Midbrain (tissue), 1 donor: Measurements from ENCODE around the gene ID4.

Experiments used
- DNase-seq: peaks from one replicate; lab custom pipeline; 2025; lab: John Stamatoyannopoulos, UW

Gene ID4, protein sequence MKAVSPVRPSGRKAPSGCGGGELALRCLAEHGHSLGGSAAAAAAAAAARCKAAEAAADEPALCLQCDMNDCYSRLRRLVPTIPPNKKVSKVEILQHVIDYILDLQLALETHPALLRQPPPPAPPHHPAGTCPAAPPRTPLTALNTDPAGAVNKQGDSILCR

DNA sequence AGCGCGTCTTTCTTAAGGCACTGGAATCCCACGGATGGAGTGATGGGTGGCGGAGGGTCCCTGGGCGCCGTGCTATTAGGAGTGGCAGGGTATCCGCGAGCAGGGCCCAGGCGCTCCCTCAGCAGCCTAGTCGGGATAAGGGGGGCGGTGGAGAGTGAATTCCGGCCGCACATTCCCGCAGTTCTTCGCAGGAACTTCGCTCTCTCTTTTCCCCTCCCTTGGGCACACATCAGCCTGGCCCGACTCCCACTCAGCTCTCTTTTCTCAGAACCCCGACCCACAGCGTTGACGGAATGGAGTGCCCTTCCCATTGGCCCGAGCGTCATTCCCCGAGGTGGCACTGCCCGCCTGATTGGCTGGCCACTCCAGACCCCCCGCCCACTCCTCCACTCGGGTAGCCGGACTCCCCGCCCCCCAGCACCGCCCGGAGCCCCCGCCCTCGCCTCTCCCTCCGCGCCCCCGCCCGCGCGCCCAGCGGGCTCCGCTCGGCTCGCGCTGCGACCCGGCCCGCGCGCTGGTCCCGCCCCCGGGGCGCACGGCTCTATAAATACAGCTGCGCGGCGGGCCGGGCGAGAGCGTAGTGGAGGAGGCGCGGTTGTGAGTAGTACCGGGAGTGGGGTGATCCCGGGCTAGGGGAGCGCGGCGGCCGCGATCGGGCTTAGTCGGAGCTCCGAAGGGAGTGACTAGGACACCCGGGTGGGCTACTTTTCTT, at the start of gene ID4:
ID4 (plus strand) TSS at position 572 of the 712 bp plus-strand sequence. CDS start 385 bp downstream, outside the sequence.
- peak; percentile 90 for DNase-seq

DNA sequence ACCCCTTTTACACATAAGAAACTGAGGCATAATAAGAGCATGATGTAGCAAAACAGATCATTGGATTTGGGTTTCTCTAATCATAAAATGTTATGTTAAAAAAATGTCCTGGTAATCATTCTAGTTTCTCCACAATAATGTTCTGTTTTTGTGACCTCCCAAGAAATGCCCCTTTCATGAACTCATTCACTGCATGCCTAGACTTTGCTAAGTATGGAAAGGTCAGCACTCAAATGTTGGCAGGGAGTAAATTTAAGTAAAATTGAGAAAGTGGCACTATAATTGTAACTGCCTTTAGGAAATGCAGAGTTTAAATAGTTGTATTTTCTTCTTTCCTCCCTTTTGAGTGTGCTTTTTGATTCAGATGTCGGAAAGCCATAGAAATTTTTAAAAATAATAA, 48.5 kb upstream of the ID4 start:
- no peak for DNase-seq

DNA sequence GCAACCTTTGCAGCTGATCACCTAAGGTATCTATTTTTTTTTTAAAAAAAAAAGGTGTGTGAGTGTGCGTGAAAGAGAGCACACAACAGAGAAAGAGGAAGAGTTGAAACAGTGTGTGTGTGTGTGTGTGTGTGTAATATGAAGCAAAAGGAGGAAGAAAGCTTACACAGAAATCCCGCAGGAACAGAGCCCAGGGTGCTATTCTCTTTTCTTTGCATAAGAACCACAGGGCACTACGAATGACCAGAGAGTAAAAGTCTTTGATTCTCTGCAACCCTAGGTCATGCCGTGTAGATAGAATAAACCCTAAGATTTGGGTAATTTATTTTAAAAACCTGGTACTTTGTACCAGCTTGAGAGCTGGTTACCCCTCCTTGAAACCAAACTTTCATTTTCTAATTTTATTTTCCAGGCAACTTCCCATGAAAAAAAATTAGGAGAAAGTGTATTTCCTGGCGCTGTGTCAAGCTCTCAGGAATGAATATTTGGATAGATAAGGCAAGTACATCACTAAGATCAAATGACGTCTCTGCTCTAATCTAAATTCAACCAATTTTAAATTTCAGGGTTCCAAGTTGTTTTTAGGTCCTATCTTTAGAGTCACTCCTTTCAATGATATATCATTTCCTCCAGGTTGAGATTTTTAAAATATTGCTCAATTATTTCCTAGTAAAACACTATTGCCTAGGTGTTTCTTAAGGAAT, 47.9 kb upstream of the ID4 start:
- DNase-seq = no peak

DNA sequence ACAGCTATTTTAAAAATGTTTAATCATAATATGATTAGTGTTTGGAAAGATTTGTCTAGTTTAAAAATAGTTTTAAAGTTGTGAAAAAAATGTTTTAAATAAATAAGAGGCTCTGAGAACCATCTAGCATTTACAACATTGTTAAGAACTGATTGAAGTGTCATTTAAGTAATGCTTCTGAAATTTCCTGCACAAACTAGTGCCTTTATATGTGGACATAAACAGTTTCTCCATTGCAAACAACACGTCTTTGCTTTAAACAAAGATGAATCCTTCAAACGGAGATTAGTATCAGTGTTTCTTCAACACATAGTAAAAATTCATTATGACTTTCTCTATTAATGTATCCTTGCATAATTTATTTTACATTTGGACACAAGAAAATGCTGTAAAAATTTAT, 45.9 kb upstream of the ID4 start:
- no peak for DNase-seq

DNA sequence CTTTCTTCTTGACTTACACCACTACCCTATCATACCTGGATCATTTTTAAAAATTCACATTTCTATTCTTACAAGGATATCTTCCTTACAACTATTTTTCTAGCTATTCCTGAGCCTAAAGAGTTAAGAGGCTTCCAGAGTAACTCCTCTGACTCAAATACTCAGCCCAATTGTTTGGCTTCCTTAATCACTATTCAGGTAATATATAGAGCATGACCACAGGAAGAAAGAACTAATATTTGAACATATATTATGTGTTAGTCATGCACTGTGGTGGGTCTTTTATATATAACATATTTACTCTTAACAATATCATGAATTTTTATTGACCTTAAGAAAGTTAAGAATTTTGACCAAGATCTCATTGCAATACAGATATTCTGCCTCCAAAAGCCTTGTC, 42.0 kb upstream of the ID4 start:
- DNase-seq = no peak

DNA sequence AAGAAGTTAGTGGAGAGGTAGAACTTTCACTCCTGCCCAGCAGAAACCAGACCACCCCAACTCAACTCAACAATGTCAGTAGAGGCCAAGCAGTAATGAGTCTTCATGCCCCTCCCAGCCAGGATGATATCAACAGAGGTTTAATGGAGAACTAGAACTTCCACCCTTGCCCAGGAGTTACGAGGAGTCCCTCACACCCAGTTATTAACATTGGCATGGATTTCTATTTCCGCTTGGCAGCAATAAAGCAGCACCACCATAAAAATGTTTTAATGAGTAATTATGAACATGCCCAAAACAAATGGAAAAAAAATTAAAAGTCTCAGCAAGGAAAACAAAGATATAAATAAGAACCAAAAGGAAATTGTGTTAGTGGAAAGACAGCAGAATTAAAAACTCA, 40.7 kb upstream of the ID4 start:
- DNase-seq = no peak

DNA sequence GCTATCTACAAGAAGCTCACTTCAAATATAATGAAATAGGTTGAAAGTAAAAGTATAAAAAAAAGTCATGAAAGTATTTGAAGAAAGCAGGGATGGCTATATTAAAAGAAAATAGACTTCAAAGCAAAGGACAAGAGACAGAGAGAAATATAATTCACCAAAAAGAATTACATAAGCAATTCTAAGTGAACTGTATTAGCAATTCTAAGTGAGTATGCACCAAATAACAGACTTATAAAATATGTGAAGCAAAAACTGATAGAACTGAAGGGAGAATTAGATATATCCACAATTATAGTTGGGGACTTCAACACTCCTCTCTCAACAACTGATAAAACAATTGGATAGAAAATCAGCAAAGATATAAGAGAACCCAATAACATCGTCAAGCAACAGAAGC, 38.8 kb upstream of the ID4 start:
- DNase-seq = no peak

DNA sequence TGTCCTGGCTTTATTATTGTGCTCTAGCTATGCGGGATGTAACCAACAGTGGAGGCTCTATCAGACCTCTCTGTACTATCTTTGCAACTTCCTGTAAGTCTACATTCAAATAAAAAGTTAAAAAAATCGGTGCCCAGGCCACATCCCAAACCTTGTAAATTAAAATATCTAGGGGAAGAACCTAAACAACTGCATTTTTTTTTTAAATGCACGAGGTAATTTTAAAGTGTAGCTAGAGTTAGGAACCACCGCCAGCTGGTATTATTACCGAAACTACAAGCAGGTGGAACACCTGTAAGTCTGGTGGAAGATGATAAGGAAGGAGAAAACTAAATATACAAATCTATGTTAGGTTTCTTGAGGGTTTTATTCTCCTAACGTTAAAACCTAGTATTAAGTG, 34.5 kb upstream of the ID4 start:
- no peak for DNase-seq

DNA sequence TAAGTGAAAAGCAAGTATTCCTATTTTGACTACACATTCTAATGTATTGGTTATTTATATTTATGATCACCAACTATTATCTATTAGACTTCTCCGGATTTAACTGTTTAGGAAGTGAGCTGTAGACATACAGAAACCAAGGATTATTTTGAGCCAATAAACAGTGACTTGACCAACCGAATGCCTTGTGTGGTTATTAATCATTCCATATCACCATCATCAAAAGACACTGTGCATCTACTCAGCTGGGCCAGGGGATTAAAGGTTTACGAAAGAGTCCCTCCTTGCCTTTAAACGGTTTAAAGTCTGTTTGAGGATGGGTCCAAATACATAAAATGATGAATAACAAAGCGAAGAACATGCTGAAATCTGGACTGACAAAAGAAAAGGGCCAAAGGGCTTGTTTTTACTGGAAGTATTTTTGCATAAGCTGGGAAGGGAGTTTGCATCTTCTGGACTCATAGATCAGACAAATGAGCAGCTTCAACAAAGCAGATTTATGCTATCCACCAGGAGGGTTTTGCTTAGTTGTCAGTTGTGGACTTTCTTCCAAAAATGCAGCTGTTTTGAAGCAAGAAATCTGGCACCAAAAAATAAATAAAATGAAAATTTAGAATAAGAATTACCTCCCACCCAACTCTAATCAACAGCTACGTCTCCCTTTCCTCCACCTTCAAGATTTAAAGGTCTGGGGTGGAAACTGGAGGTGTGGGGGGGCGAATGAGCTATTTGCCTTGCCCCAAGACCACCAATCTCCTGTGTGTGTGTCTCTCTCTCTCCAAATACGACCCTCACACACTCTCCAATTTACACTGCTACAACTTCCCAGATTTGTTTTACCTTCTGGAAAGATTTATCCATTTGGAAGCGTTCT, 33.6 kb upstream of the ID4 start:
- no peak for DNase-seq

DNA sequence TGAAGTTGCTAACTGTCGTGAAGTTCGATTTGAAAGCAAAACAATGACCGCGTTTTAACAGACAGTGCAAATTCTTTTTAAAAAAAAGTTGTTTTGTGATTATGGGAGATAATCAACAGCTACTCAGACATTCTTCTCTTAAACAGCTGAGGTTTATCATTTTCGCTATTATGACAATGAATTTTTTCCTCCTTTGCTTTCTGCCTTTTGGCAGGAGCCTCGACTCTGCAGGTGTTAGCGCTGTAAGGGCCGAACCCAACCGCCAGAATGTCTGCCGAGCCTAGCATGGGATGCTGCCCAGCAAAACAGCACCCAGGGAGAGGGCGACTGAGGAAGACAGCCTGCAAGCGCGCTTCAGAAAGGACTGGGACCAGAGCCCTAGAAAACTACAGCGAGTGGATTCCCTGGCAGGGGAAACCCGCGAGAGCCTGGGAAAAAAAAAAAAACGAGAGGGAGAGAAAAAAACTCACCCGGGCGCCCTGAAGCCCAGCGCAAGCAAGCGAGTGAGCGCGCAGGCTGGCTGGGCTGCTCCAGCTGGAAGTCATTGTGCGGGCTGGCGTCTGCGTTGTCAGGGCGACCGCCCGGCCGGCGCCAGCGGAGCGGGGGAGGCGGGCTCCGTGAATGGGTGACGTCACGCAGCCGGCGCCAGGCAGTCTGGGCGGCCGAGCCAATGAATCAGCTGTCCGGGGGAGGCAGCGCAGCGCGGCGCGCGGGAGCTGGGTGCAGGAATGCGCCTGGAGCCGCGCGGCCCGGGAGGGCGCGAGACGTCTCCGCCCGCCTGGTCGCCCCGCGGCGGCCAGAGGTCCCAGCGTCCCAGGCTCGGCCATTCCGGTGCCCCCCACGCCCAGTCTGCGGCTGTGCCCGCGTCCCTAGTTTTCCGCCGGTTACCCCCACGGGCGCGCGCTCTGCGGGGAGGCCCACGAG, 32.7 kb upstream of the ID4 start:
- peak; percentile 94 for DNase-seq

DNA sequence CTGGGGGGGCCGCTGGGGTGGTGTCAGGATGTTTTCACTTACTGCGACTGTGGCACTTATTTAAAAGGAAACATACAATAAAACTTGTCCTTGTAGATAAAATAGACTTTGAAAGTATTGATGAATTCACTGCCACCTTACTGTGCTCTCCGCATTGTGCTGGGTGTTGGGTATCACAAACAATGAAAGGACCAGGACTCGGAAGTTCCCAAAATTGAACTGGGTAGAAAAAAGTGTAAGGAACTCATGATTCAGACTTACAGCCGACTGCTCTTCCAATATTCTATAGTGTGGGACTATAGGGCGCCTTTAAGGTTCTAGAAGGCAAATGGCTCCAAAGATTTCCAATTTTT, 32.1 kb upstream of the ID4 start:
- no peak for DNase-seq

DNA sequence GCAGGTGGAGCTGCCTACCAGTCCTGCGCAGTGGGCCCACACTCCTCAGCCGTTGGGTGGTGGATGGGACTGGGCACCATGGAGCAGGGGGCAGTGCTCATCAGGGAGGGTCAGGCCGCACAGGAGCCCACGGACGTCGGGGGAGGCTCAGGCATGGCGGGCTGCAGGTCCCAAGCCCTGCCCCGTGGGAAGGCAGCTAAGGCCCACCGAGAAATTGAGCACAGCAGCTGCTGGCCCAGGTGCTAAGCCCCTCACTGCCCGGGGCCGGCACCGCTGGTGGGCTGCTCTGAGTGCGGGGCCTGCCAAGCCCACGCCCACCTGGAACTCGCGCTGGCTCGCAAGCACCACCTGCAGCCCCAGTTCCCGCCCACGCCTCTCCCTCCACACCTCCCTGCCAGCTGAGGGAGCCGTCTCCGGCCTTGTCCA, 30.2 kb upstream of the ID4 start:
- no peak for DNase-seq

DNA sequence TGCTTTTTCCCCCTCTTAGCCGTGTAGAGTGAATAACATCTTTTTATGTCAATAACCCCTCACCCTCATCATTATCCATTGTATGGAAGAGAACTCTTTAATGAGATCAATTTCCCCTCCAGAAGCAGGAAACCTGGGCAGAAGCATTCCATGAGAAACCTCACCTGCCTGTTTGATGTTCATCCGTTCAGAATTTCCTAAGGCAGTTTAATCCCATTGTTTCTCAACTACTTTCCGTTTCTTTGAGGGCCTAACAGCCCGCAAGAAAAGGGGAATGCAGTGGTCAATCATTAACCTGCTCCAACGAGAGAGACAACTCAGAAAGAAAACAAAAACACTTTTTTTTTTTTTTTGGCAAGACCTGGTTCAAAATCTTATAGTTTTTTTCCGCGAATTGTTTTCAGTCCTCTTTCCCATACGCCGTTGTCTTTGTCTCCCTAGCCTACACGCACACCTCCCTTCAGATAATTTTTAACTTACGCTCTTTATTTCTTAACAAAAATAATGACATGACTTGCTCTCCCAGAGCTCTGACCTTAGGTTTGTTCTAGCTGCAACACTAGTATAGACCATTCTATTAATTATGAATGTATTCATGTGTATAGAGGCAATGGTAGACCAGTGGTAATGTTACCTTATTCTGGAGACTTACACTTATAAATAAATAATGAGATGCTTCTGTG, 25.6 kb upstream of the ID4 start:
- DNase-seq = no peak

DNA sequence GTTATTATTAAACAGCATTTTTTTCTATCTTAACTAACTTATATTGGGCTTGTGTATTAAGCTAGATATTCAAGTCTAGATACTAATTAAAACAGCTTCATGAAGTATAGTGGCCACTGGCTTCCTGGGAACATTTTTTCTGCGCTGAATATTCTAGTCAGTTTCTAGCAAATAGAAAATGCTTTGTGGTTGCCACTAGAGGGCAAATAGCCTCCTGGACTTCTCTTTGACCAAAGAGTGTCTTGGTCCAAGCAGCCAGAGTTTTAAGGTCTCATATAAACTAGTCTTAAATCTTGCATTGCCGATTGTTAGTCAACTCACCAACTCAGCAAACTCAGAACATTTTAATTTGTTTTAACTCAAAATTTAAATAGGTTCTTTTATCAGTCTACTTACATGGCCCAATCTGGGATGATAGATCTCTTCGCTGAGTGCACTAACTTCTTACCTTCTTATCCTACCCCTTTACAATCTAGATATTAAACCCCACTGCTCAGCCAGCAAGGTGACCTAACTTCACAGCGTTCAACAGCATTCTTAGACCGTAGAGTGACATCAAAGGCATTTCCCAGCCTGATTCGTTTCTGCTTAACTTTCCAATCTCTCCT, 24.6 kb upstream of the ID4 start:
- DNase-seq = peak; percentile 26

DNA sequence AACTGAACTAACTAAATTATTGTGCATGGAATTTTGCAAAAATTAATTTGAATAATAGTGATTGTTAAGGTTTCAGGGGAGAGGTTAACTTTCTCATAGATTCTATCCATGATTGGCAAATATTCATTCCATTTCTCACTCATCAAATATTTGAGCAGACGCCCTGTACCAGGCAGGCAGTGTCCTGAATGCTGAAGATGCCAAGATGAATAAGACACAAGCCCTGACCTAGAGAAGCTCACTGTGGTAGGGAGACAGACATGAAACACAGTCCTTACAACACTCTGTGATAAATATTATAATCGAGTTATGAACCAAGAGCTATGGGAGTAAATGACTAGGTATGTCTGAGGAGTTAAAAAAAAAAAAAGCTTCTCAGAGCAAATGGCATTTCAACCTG, 18.4 kb upstream of the ID4 start:
- DNase-seq = no peak

DNA sequence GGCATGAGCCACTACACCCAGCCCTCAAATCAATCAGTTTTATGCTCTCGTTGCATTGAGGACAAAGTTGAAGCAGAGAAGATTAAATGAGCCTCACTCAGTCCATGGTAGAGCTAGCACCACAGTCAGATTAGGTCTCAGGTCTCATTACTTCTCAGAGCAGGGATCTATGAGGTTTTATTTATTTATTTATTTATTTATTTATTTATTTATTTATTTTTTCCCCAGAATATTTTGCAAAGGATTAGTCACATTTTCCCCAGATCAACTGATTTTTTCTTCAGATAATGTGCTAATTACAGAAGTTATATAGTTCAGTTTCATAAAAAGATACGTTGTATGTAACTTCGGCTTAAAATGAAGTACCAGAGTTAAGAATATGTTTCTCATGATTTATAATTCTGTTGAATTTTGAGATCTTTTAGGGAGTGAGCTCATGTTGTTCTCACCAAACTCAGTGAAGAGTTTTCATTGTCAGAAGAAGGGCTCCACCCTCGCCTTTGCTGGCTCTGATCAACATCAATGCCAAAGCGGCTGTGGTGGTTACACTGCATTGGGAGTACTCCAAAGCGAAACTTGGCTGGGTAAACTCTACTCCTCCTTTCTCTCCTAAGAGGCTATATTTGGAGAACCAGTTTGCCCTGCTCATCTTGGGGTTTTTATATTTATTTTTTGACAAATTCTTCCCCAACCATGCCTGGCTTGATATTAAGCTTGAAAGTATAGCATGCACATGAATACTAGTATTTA, 12.9 kb upstream of the ID4 start:
- DNase-seq = no peak

DNA sequence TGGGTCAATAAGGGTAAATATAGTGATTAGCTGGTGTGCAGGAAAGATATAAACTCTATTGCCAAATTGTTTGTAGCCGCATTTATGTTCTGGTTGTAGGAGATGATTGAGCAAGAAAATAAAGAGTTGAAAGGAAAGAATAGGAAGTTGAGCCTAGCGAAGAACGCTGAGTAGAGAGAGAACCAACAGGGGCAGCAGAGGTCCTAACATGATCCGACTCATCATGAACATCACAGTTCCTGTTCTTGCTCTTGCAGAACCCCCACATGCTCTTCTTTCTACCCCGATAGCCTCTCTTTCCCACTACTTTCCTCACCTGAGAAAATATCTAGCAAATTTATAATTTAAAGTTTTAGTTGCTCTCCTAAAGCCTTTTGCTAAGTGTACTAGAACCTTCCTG, 9.9 kb upstream of the ID4 start:
- no peak for DNase-seq

DNA sequence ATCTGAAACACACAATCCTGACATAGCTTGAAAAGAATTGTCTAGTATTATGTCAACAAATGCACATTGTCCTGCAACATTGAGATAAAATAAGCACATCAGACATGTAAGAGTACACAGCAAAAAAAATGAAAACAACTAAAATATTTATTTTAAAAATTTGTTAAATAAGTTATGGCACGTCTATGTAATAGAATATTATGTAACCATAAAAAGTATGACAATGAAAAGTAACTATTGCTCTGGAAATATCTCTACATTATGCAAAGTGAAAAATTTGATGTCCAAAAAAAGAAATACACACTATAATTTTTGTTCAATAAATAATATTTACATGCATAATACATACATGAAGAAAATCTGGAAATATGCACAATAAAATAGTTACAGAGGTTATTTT, 9.3 kb upstream of the ID4 start:
- no peak for DNase-seq

DNA sequence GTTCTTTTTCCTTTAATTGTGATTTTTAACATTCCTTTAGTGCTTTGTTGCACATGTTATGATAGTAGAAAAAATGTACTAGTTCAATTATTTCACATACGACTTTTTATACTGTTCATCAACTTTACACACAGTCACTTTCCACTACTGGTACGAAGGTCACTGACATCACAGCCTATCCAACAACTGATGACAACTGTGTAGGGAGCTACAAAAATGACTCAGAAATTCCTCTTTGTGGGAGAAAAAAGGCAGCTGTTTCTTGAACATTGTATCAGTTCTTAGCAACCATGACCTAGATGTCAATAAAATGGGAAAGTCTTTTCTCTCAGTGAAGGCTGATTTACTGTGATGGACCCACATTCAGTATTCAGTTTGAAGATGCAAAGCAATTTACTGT, 7.0 kb upstream of the ID4 start:
- no peak for DNase-seq

DNA sequence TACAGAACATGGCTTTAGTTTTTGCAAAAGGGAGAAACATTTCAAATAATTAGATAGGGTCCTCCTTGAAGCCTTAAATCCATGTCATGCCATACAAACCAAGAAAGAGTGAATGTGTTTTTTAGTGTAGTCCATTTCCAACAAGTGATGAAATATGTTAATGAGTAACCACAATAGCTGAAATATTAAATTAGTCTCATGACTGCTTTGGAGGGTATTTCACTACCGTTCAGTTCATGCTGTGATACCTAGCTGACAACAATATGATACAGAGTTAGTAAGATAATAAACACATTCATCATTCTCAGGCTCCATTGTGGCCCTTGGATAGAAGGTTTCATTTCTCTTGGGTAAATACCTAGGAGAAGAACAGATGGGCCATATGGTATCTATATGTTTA, 5.8 kb upstream of the ID4 start:
- no peak for DNase-seq
